GM10248 (cell line): ENCODE measurements around the gene ARHGAP22.
A peak's percentile ranks its signal among the peaks of the same experiment; 100 is the strongest.

Experiments
- CTCF ChIA-PET: fragments of 300-600 bp; sonication (Branson Sonifier 250); formaldehyde crosslinking; extraction: SDS; loops from one replicate; lab custom pipeline; 2021; ENCODE audit warnings: antibody characterized with exemption; lab: Yijun Ruan, JAX
- POLR2A ChIA-PET: fragments of 350-650 bp; sonication (Branson Sonifier 250); formaldehyde crosslinking; extraction: SDS; loops from one replicate; lab custom pipeline; 2020; ENCODE audit warnings: antibody characterized with exemption; lab: Yijun Ruan, JAX
- DNase-seq: peaks from one replicate; pipeline ENCODE4 v3.0.0; 2012; ENCODE audit errors: extremely low spot score
- CTCF ChIP-seq: IDR thresholded peaks from 2 replicates; pipeline ENCODE4 v1.5.1; 2012; ENCODE audit warnings: mild to moderate bottlenecking, low read depth; ENCODE audit errors: extremely low read depth, missing control alignments, control extremely low read depth

The ARHGAP22 gene

GRCh38 chr10:48511066-48511874, 93.6 kb downstream of the ARHGAP22 start:
- POLR2A ChIA-PET: no interaction called here
- CTCF ChIA-PET: no interaction called here
- DNase-seq: no peak
- no peak for TF ChIP-seq CTCF

GRCh38 chr10:48509974-48510692, 94.7 kb downstream of the ARHGAP22 start:
- ChIA-PET CTCF (interaction anchor here (0.7 to 1.5 kb wide), 4 partner anchors 11 to 147 kb away, joined by 3 to 4 read pairs (median 4); no protein-coding TSS in a partner anchor), POLR2A (no interaction called here)
- peak; percentile 49 for DNase-seq
- TF ChIP-seq CTCF: peak; percentile 26

GRCh38 chr10:48508791-48509772, 95.8 kb downstream of the ARHGAP22 start:
- ChIA-PET POLR2A (no interaction called here), CTCF (interaction anchor here (0.7 to 1.5 kb wide), 6 partner anchors 12 to 146 kb away, joined by 3 to 4 read pairs (median 3); no protein-coding TSS in a partner anchor)
- DNase-seq: no peak
- no peak for TF ChIP-seq CTCF

GRCh38 chr10:48507933-48508790, 96.7 kb downstream of the ARHGAP22 start:
- ChIA-PET CTCF (interaction anchor here (0.7 to 0.9 kb wide), 2 partner anchors 39 to 144 kb away, joined by 3 read pairs; no protein-coding TSS in a partner anchor), POLR2A (no interaction called here)
- no peak for TF ChIP-seq CTCF
- no peak for DNase-seq

GRCh38 chr10:48507494-48507893, 97.4 kb downstream of the ARHGAP22 start:
- no peak for TF ChIP-seq CTCF
- no peak for DNase-seq
- ChIA-PET POLR2A (no interaction called here), CTCF (interaction anchor here (1.2 to 2.7 kb wide), 4 partner anchors 12 to 148 kb away, joined by 3 to 20 read pairs (median 5); no protein-coding TSS in a partner anchor)
